Right kidney (tissue), 1 donor: Measurements from ENCODE around the gene GADL1.
A peak's percentile ranks its signal among the peaks of the same experiment; 100 is the strongest.

Experiments
- DNase-seq: peaks from one replicate; pipeline ENCODE4 v3.0.0-alpha.2; 2016

GADL1 gene

DNA sequence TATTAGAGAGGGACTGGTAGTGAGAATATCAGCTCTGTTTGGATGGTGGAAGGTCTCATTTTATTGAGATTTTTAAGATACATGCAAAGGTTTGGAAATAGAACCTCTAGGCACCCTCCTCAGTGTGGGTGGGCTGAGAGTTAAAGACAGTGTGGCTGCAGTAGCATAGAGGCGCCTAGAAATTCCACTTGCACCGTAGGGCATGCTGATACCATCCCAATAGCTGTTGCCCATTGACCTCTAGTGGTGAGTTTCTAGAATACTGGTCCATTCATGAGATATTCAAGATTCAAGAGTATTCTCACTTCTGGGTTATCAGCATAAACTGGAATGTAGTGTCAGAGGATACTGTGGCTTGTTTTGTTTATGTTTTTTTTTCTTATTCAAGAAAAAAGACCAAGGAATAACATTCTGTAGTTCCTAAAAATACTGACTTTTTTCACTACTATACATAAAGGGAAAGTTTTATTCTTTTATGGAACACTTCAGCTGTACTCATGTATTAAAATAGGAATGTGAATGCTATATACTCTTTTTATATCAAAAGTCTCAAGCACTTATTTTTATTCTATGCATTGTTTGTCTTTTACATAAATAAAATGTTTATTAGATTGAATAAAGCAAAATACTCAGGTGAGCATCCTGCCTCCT, 200.9 kb downstream of the GADL1 start:
- peak; percentile 36 for DNase-seq

DNA sequence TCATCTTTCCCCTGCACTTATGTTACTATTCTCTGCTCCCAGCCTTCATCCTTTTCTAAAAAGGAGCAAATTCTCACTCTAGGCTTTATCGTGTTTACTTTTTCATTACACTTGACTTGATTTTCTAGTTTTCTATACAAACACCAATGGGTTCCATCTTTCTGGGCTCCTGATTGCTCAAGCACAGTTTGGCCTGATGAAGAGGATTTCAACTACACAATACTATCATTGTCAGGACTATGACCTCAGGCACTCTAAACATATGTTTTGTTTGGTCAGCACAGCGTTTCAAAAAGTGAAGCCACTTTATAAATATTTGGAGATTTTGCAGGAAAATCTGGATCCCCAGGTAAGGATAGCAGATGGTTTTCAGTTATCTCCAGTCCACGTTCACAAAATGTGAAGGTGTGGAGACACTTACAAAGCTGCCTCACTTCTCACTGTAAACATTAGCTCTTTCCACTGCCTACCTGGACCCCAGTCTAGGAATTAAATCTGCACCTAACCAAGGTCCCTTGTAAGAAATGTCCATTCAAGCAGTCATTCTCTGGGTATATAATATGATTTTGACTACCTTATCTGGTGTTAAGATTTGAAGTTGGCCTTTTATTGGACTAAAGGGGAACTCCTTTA, 201.8 kb downstream of the GADL1 start:
- no peak for DNase-seq

DNA sequence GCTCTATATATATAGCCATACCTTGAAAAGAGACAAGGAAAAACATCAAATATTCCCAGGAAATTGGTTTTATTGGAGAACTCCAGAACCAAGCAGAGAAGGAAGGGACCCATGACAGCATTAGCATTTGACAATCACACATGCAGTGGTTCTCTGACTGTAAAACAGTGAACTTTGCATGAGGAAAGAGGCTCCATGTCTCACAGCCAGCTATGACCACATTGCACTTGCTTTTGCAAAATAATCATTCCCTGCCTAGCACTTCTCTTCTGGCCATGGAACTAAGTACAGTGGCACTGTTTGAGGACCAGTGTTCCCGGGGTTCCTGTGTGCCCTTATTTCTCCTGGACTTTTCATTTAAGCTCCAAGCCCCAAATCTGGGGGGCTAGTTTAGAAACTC, 202.5 kb downstream of the GADL1 start:
- no peak for DNase-seq

- peak; percentile 37 for DNase-seq
Measured at GRCh38 chr3:30691249-30691880, 203.1 kb downstream of the GADL1 start.

DNA sequence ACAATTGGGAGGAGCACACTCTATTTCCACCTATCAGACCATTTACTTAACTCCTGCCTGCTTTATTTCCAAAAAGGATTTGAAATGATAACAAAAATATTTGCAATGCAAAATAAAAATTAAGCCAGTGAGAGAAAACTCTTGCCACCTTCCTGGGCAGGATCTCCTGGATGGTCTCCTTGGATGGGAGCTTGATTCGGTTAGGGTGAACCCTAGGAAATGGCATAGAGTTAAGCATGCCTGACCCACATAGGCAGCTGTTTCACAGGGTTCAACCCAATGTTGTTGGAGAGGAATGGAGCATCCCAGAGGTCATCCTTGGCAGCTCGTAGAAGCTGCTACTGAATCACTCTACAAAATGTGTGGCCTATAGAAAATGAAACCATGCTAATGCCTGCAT, 204.3 kb downstream of the GADL1 start:
- no peak for DNase-seq

DNA sequence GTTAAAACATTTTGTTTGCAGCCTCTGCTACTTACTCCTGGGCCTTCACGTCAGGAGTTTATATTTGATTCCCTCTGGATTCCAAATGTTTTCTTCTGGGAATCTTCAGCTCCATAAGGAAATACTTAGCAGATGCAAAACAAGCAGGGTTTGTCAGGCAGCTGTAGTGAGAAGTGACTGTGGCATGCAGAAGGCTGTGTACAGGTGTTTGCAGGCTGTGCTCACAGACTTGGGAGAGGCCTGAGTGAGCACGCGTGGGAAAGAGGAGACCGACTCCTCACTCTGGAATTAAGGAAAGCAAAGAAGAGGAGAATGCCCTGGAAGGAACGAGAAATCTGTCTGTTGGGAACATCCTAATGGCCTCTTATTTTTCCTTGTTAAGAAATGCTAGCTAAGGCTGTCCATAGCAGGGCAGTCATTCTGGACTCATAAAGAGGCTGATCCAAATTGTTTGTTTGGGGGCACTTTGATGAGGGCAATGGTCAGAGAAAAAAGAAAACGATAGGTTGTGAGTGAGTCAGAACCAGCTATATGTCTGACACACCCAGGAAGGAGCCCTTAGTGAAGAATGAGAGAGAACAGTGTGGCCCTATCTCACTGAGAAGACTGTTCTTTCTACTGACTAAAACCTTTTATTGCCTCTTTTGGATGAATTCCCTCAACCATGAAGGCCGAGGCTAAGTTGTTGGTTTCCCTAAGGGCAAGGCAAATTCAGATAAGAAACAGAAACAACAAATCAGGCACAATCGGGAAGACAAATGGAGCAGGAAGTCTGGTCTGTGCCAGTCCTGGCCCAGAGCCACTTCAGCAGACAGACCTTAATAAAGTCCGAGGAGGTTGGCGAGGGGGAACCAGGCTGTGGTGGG, 205.5 kb downstream of the GADL1 start:
- DNase-seq, result no peak

DNA sequence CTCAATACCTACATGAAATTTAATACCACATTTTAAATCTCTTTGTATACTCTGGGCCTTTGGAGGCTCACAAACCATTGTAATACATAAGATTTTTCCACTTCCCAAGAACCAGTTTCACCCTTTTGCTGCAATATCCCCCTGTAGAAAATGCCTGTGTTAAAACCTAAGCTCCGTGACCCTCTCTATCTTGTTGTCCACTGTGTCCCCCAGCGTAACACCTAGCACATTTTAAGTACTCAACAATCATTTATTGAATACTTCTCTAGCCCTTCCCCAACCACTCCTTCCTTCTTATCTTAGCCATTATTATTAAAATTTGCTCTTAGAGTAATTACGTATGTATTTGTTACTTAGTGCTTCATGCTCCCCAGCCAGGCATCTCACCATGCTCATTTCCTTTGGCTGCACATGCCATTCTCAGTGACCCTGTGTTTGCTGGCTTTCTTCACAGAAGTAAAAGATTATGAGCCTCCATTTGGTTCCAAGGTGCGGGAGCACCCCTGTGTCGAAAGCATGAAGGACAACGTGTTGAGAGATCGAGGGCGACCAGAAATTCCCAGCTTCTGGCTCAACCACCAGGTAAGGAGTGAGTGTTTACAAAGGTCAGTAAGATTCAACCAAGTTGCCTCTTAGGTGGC, 206.4 kb downstream of the GADL1 start:
- DNase-seq, result no peak

GRCh38 chr3:30686799-30687198, 207.7 kb downstream of the GADL1 start:
- DNase-seq, result no peak

DNA sequence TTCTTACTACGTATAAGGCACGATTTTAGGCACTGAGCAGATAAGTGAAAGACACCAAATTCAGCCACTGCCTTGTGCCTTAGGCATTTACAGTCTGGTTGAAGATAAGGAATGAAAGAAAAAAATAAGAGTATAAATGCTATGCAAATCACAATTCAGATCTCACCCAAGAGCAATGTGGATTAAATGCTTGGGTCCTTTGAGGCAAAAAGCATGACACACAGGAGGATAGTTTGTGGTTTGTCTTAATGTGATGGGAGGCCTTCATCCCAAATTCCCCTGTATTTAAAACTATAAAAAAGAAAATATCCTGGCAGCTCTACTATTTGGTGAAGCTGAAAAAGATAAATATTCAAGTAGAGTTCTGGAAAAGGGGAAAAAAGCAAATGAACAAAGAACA, 208.3 kb downstream of the GADL1 start:
- DNase-seq, result no peak

GRCh38 chr3:30685267-30685667, 209.2 kb downstream of the GADL1 start:
- no peak for DNase-seq

GRCh38 chr3:30684356-30684755, 210.1 kb downstream of the GADL1 start:
- DNase-seq, result no peak

- DNase-seq, result no peak
Measured at GRCh38 chr3:30683769-30684168, 210.7 kb downstream of the GADL1 start.

DNA sequence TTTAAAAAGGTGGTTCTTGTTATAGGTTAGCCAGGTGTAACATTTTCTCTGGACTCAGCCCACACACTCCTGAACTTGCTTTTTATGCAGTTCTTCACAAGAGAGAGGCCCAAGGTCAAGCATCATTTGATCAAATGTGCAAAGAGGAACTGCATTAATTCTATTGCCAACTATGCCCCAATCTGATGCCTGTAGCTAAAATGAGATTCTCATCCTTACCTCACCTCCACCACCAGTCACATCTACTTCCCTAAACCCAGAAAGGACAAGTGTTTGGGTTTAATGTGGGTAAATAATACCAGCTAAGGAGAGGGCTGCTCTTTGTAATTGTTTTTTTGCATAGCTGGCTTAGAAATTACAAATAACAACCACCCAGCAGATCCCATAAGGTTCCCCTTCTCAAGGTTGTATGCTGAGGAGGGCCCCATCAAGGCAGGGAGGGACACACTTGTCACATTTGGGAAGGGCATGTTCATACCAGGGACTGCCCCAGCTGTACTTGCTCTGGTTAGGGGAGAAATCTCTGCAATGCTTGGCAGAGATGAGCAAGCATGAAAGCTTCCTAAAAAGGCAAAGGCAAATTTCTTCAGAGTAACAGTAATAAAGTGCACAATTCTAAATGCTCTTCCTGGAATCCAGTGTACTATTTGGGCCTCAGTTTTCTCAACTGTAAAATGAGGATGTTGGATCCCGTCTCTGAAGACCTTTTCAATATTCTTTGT, 211.9 kb downstream of the GADL1 start:
- no peak for DNase-seq

DNA sequence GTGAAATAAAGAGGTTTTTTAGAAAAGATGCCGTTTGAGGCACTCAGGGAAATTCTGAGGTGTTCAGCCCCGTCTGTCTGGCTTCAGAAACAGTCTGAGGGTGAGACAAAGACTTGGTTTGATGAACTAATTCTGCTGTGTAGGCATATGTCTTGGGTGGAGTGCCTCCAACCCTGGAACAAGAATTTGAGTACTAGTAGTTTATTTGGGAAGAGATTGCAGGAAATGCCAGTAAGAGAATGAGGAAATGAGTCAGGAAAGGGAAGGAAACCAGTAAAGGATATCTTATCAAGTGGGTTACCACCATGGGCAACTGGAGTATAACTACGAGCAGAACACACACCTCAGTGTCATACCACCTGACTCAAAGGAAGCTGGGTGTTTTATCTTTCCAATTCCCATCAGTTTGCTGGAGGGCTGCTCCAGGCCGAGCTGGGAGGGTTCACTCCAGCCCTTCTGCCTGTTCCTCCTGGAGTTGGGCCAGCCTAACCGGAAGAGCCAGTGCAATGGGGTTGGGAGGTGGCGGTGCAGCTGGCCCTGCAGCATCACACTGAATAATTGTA, 212.7 kb downstream of the GADL1 start:
- DNase-seq, result no peak

DNA sequence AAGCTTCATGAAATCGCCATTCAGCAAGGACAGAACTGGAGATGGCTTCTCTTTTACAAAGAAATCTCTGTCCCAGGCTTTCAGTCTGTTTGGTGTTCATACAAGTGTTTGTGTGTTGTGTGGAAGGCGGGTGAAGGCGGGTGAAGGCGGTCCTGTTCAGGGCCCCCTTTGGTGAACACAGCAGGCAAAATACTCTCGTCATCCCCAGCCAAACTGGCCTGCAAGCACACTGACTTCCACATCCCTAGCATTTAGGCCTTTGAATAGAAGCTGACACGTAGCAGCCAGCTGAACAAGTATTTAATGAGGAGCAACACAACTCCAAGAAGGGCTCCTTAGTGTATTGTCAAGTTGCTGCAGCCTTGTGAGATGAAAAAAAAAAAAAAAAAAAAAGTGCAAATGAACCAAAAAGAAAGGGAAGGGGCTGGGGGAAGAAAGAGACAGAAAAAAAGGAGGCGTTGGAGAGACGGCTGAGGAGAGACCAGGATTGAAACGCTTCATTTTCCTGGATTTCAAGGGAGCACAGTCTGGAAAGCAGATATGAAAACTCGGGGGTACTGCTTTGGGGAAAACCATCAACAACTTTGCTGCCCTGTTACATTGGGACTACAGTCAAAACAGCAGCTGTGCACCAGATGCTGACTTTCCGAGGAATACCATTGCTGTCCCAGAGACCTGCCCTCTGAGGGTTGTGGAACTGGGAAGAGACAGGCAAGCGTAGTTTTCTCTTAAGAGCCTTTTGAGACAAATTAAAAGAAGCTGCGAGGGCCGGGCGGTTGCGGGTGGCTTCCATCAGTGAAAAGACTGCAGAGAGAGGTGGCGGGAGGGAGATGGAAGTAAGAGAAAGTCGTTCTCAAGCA, 213.4 kb downstream of the GADL1 start:
- DNase-seq, result peak; percentile 19

DNA sequence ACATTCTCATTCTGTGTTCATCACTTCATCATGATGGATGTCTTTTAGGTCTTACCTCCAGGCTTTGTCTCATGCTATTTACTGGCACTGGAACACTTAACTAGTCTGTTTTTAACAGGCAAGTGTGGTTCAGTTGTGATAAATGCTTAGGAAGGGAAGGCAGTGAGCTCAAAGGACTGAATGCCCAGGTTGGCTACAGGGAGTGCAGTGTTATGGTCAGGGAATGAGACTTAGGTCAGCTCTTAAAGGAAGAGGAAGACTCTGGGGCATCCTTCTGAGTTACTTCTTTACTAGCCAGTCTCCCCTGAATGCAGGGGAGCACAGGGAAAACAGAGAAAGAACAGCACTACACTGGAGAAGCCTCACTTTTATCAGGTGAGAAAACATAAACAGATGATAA, 215.4 kb downstream of the GADL1 start:
- DNase-seq, result no peak

DNA sequence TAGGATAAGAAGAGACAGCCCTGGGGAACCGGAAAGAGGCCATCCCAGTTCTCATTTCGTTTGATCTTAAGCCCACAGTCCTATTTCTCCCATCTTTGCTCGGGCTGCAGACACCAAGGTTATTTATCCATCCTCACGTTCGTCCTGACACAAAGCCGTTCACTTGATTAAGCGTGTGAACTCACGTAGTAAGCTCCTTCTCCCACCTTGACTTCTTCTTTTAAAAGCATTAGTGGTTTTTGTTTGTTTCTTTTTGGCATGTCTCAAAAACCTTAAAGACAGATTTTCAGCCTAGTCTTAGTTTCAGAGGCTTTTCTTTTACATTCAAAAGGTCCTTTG, 217.1 kb downstream of the GADL1 start:
- no peak for DNase-seq

DNA sequence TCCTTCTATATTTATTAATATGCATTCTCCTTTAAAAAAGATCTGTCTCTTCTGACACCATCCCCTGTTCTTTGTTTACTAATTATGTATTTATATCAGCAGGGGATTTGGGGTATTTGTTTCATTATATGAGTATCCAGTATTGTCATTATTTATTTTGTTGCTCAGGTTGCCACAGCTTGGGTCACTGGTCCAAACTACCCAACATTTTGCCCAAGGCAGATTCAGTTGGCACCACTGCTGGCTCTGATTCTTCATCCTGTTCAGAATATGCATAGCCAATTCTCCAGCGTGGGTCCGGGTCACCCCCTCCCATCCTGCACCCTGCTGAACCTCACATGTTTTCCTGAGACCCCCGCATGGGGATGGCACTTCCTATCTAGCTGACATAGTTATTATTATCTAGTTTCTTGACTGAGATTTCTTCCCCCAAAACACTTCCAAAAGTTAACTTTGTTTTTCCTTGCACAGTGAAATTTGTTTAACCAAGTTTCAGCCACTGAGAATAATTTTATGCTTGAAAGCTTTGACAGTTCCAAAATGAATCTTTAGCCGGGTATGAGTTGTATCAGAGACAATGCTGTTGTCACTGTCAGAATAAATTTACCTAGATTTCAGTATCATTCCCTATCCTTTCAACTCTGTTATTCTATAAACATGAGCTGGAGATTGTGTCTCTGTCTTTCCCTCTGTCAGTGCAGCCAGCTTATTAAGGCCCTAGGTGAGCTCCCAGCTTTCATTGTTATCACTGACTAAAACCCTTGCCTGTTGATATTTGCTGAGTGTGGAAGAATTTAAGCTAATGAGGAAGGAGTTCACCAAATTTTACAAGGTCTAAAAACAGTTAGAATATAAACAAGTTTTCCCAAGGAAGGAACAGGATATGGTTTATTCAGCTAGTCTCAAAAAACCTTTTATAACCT, 217.8 kb downstream of the GADL1 start:
- no peak for DNase-seq
